Suprapubic skin (tissue), 4 donors: ENCODE data around the gene ZBTB47. TPM values are rescaled to one million over a fixed set of nuclear protein-coding genes. Genes with fewer than 3 reads are reported as not detected.

Experiments
- DNase-seq, 2 donors: peaks; one replicate each; pipeline ENCODE4 v3.0.0-alpha.2; 2019; ENCODE audit warnings: low spot score in 2 of 2
- H3K27ac ChIP-seq: fragments of 200-600 bp; sonication (generic); one replicate; pipeline ENCODE4 v1.5.1; 2019
- H3K27me3 ChIP-seq: fragments of 200-600 bp; sonication (generic); one replicate; pipeline ENCODE4 v1.5.1; 2019
- H3K36me3 ChIP-seq: fragments of 200-600 bp; sonication (generic); one replicate; pipeline ENCODE4 v1.5.1; 2019
- H3K4me1 ChIP-seq: fragments of 200-600 bp; sonication (generic); one replicate; pipeline ENCODE4 v1.5.1; 2019
- H3K4me3 ChIP-seq: fragments of 200-600 bp; sonication (generic); one replicate; pipeline ENCODE4 v1.5.1; 2019; ENCODE audit warnings: mild to moderate bottlenecking
- H3K9me3 ChIP-seq: fragments of 200-600 bp; sonication (generic); one replicate; pipeline ENCODE4 v1.5.1; 2019
- EP300 ChIP-seq: sonication (generic); formaldehyde crosslinking; IDR thresholded peaks from one replicate; pipeline ENCODE4 v1.6.1; 2017; ENCODE audit warnings: antibody characterized with exemption
- POLR2A ChIP-seq, 2 donors: fragments of 450-650 bp; IDR thresholded peaks; one replicate each; pipeline ENCODE4 v1.6.1; 2017; ENCODE audit warnings: antibody characterized with exemption in 2 of 2, mild to moderate bottlenecking in 2 of 2, moderate library complexity in 2 of 2
- POLR2AphosphoS5 ChIP-seq, 3 donors: sonication (generic); formaldehyde crosslinking; IDR thresholded peaks; one replicate each; pipeline ENCODE4 v1.6.1; 2017; ENCODE audit warnings: antibody characterized with exemption in 3 of 3
- whole genome bisulfite sequencing: methylation state at CpG from one replicate; pipeline ENCODE4 v1.1.5; 2018; 5-methylcytosine and 5-hydroxymethylcytosine counted together
- total RNA-seq, 4 donors: library from RNA; depleted of rRNA; stranded (reverse); fragments of >200 nt; gene quantifications; one replicate each; pipeline ENCODE4 v1.1.0, GENCODE V29; 2016
- TF ChIP-seq, protein P1 (sequence below), 2 donors: fragments of 200-600 bp in 1 of 2; fragments of 450-650 bp in 1 of 2; sonication (generic) in 1 of 2; IDR thresholded peaks; one replicate each; pipeline ENCODE4 v1.5.1; 2016 to 2019; ENCODE audit warnings: antibody characterized with exemption in 2 of 2, mild to moderate bottlenecking in 1 of 2, moderate library complexity in 1 of 2

ZBTB47 gene
- total RNA-seq, 4 donors from 2014 or later: 17.9 to 36.1 (median 20.7) TPM

DNA sequence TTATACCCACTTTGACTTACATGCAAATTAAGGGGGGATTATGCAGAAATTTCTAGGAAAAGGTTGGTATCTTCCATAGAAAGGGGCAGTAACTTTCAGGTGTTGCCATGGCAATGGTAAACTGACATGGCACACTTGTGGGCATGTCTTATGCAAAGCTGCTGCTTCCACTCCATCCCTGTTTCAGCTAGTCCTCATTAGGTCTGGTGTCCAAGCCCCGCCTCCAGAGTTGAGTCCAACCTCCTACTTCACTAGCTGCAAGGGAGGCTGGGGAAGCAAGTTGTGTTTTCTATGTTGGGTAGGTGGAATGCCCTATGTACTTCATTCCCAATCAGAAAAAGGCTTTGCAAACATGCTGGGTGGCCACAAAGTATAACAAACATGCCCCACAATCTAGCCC, 17.2 kb downstream of the ZBTB47 start:
- Histone ChIP-seq H3K4me1 (peaks cover 18% of the 10 kb centered on the region), H3K36me3 (no peaks in the 10 kb centered on the region), H3K9me3 (no peaks in the 10 kb centered on the region), H3K4me3 (no peak overlapping the region), H3K27me3 (no peaks in the 10 kb centered on the region), H3K27ac (no peak overlapping the region)
- no peak for DNase-seq
- no peak for TF ChIP-seq EP300
- no peak for TF ChIP-seq POLR2A (IDR thresholded peaks at IDR 0.05)
- TF ChIP-seq, protein P1, sequence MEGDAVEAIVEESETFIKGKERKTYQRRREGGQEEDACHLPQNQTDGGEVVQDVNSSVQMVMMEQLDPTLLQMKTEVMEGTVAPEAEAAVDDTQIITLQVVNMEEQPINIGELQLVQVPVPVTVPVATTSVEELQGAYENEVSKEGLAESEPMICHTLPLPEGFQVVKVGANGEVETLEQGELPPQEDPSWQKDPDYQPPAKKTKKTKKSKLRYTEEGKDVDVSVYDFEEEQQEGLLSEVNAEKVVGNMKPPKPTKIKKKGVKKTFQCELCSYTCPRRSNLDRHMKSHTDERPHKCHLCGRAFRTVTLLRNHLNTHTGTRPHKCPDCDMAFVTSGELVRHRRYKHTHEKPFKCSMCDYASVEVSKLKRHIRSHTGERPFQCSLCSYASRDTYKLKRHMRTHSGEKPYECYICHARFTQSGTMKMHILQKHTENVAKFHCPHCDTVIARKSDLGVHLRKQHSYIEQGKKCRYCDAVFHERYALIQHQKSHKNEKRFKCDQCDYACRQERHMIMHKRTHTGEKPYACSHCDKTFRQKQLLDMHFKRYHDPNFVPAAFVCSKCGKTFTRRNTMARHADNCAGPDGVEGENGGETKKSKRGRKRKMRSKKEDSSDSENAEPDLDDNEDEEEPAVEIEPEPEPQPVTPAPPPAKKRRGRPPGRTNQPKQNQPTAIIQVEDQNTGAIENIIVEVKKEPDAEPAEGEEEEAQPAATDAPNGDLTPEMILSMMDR (IDR thresholded peaks at IDR 0.05): no peak
- TF ChIP-seq POLR2AphosphoS5 (IDR thresholded peaks at IDR 0.05): no peak
- WGBS: 100% methylated on average over 1 of the region's 1 CpG

GRCh38 chr3:42672515-42672914, 19.0 kb downstream of the ZBTB47 start:
- DNase-seq: no peak
- H3K36me3 ChIP-seq: no peaks in the 10 kb centered on the region
- no peaks in the 10 kb centered on the region for H3K27me3 ChIP-seq
- 58% methylated on average over 1 of the region's 1 CpG for WGBS
- TF ChIP-seq POLR2AphosphoS5 (IDR thresholded peaks at IDR 0.05) (no peak), POLR2A (IDR thresholded peaks at IDR 0.05) (no peak)
- TF ChIP-seq, protein P1 (IDR thresholded peaks at IDR 0.05): no peak
- no peak overlapping the region for H3K27ac ChIP-seq
- peaks cover 3% of the 10 kb centered on the region for H3K4me1 ChIP-seq
- H3K9me3 ChIP-seq: peaks cover 4% of the 10 kb centered on the region
- no peak overlapping the region for H3K4me3 ChIP-seq

- no peaks in the 10 kb centered on the region for H3K4me1 ChIP-seq
- no peak overlapping the region for H3K27ac ChIP-seq
- peaks cover 4% of the 10 kb centered on the region for H3K9me3 ChIP-seq
- no peak overlapping the region for H3K4me3 ChIP-seq
- H3K27me3 ChIP-seq: no peaks in the 10 kb centered on the region
- no peaks in the 10 kb centered on the region for H3K36me3 ChIP-seq
- no peak for TF ChIP-seq POLR2A (IDR thresholded peaks at IDR 0.05)
- peak in 1 of 2 donors; percentile 35 for DNase-seq
Observed at GRCh38 chr3:42673082-42673481, 19.6 kb downstream of the ZBTB47 start.

GRCh38 chr3:42674146-42674545, 20.6 kb downstream of the ZBTB47 start:
- Histone ChIP-seq H3K36me3 (no peaks in the 10 kb centered on the region), H3K4me1 (no peaks in the 10 kb centered on the region), H3K27me3 (no peaks in the 10 kb centered on the region), H3K27ac (no peak overlapping the region), H3K4me3 (no peak overlapping the region), H3K9me3 (peaks cover 4% of the 10 kb centered on the region)
- TF ChIP-seq POLR2AphosphoS5 (IDR thresholded peaks at IDR 0.05) (no peak), EP300 (no peak), POLR2A (IDR thresholded peaks at IDR 0.05) (no peak)
- TF ChIP-seq, protein P1 (IDR thresholded peaks at IDR 0.05): no peak
- 53% methylated on average over 3 of the region's 3 CpGs for WGBS
- no peak for DNase-seq

- Histone ChIP-seq H3K27me3 (no peaks in the 10 kb centered on the region), H3K4me1 (no peaks in the 10 kb centered on the region), H3K9me3 (peaks cover 4% of the 10 kb centered on the region), H3K27ac (no peak overlapping the region), H3K4me3 (no peak overlapping the region), H3K36me3 (no peaks in the 10 kb centered on the region)
- DNase-seq: no peak
- WGBS: 85% methylated on average over 2 of the region's 2 CpGs
- TF ChIP-seq, protein P1 (IDR thresholded peaks at IDR 0.05): no peak
- no peak for TF ChIP-seq POLR2AphosphoS5 (IDR thresholded peaks at IDR 0.05)
- no peak for TF ChIP-seq POLR2A (IDR thresholded peaks at IDR 0.05)
- TF ChIP-seq EP300: no peak
Observed at GRCh38 chr3:42675909-42676308, 22.4 kb downstream of the ZBTB47 start.

DNA sequence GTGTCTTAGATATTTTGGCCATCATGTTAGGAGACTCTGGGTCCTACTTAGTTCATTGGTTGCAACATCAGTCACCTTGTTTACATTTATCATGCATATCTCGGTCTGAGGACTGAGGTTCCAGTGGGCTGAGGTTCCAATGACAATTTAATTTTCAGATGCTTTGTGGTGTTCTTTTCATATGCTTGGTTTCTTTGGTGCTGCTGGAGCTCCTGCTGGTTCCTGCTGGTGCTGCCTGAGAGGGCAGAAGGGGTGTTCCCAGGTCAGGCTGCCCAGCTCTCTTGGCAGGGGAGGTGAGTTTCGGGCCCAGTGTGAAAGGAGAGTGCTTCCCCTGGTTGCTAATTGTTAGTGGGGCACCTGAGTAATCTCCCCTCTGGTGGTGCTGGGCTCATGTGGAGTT, 24.9 kb downstream of the ZBTB47 start:
- 89% methylated on average over 2 of the region's 2 CpGs for WGBS
- Histone ChIP-seq H3K27me3 (no peaks in the 10 kb centered on the region), H3K4me3 (no peak overlapping the region), H3K4me1 (peaks cover 3% of the 10 kb centered on the region), H3K36me3 (no peaks in the 10 kb centered on the region), H3K9me3 (peaks cover 4% of the 10 kb centered on the region), H3K27ac (no peak overlapping the region)
- peak in 1 of 2 donors; percentile 28 for DNase-seq
- TF ChIP-seq, protein P1 (IDR thresholded peaks at IDR 0.05): no peak
- TF ChIP-seq EP300 (no peak), POLR2A (IDR thresholded peaks at IDR 0.05) (no peak), POLR2AphosphoS5 (IDR thresholded peaks at IDR 0.05) (no peak)
